Loucy (cell line): ENCODE results near the gene PHF14.

Experiments
- H2AFZ ChIP-seq: fragments of 200-600 bp; sonication (generic); 2 replicates; pipeline ENCODE4 v1.6.0; 2016; ENCODE audit warnings: antibody characterized with exemption, mild to moderate bottlenecking, low read length, moderate library complexity
- H3F3A ChIP-seq: fragments of 200-600 bp; 2 replicates; pipeline ENCODE4 v1.6.0; 2016; ENCODE audit warnings: antibody characterized with exemption, low read depth, mild to moderate bottlenecking
- H3K27me3 ChIP-seq: fragments of 200-600 bp; sonication (generic); 2 replicates; pipeline ENCODE4 v1.6.1; 2014; ENCODE audit warnings: low read length, mild to moderate bottlenecking; ENCODE audit not compliant: insufficient read depth, poor library complexity, severe bottlenecking
- H3K36me3 ChIP-seq: fragments of 200-600 bp; sonication (generic); 2 replicates; pipeline ENCODE4 v1.6.1; 2016; ENCODE audit warnings: low read length; ENCODE audit not compliant: insufficient read depth
- H3K4me1 ChIP-seq: fragments of 200-600 bp; sonication (generic); 2 replicates; pipeline ENCODE4 v1.5.1; 2014; ENCODE audit warnings: low read length, mild to moderate bottlenecking; ENCODE audit not compliant: insufficient read depth, poor library complexity, severe bottlenecking
- H3K4me2 ChIP-seq: fragments of 200-600 bp; sonication (generic); 2 replicates; pipeline ENCODE4 v1.6.0; 2014; ENCODE audit warnings: antibody characterized with exemption, low read length, low read depth, mild to moderate bottlenecking; ENCODE audit not compliant: poor library complexity, severe bottlenecking
- H3K4me3 ChIP-seq: fragments of 200-600 bp; sonication (generic); 2 replicates; pipeline ENCODE4 v1.5.1; 2014; ENCODE audit warnings: low read length, mild to moderate bottlenecking, mixed read lengths; ENCODE audit not compliant: poor library complexity, severe bottlenecking
- H3K79me2 ChIP-seq: fragments of 200-600 bp; sonication (generic); 2 replicates; pipeline ENCODE4 v1.6.1; 2014; ENCODE audit warnings: low read length; ENCODE audit not compliant: insufficient read depth
- H3K9ac ChIP-seq: fragments of 200-600 bp; sonication (generic); 2 replicates; pipeline ENCODE4 v1.6.0; 2014; ENCODE audit warnings: mild to moderate bottlenecking, low read depth, low read length, moderate library complexity; ENCODE audit not compliant: poor library complexity, severe bottlenecking
- H3K9me2 ChIP-seq: fragments of 200-600 bp; sonication (generic); replicated peaks from 2 replicates; pipeline ENCODE4 v1.6.1; 2016; ENCODE audit warnings: low read depth, low read length, mixed read lengths
- H3K9me3 ChIP-seq: fragments of 200-600 bp; sonication (generic); 2 replicates; pipeline ENCODE4 v1.6.1; 2014; ENCODE audit warnings: mild to moderate bottlenecking, antibody characterized with exemption, low read length, low read depth; ENCODE audit not compliant: insufficient read depth
- H4K20me1 ChIP-seq: fragments of 200-600 bp; sonication (generic); 2 replicates; pipeline ENCODE4 v1.6.0; 2014; ENCODE audit warnings: antibody characterized with exemption, low read length, mild to moderate bottlenecking; ENCODE audit not compliant: insufficient read depth, poor library complexity, severe bottlenecking
- CTCF ChIP-seq: fragments of 200-600 bp; sonication (generic); conservative IDR thresholded peaks from 2 replicates; pipeline ENCODE4 v1.5.1; 2014; ENCODE audit warnings: mild to moderate bottlenecking, antibody characterized with exemption, low read length
- EZH2phosphoT487 ChIP-seq: fragments of 200-600 bp; IDR thresholded peaks from 2 replicates; pipeline ENCODE4 v1.6.1; 2018; ENCODE audit warnings: antibody characterized with exemption, mild to moderate bottlenecking, moderate library complexity, borderline replicate concordance

Gene PHF14

GRCh38 chr7:11069591-11069990 is 95.9 kb downstream of the PHF14 start:
- Histone ChIP-seq H3K36me3 (peaks cover 42% of the 10 kb centered on the region; the same call in 1 of the 2 replicates), H3K4me2 (no peak overlapping the region), H3K27me3 (no peaks in the 10 kb centered on the region), H3F3A (no peaks in the 10 kb centered on the region), H3K79me2 (no peaks in the 10 kb centered on the region), H3K4me3 (no peak overlapping the region), H4K20me1 (no peaks in the 10 kb centered on the region), H3K9ac (no peak overlapping the region), H3K4me1 (peaks cover 4% of the 10 kb centered on the region), H3K9me3 (no peaks in the 10 kb centered on the region), H3K9me2 (no peaks in the 10 kb centered on the region), H2AFZ (no peak overlapping the region)
- no peak for TF ChIP-seq CTCF
- no peak for TF ChIP-seq EZH2phosphoT487

GRCh38 chr7:11077816-11078215 is 104.1 kb downstream of the PHF14 start:
- Histone ChIP-seq H3K4me3 (no peak overlapping the region), H3F3A (no peaks in the 10 kb centered on the region), H3K9me3 (no peaks in the 10 kb centered on the region), H3K4me2 (no peak overlapping the region), H2AFZ (no peak overlapping the region), H3K36me3 (peaks cover 4% of the 10 kb centered on the region; the same call in 1 of the 2 replicates), H3K79me2 (no peaks in the 10 kb centered on the region), H3K9ac (no peak overlapping the region), H3K27me3 (no peaks in the 10 kb centered on the region), H3K9me2 (no peaks in the 10 kb centered on the region), H4K20me1 (peaks cover 11% of the 10 kb centered on the region), H3K4me1 (peaks cover 5% of the 10 kb centered on the region)
- TF ChIP-seq EZH2phosphoT487 (no peak), CTCF (no peak)

GRCh38 chr7:11078247-11078834 is 104.7 kb downstream of the PHF14 start:
- no peaks in the 10 kb centered on the region for H3F3A ChIP-seq
- H2AFZ ChIP-seq, result no peak overlapping the region
- H3K4me2 ChIP-seq, result no peak overlapping the region
- no peak overlapping the region for H3K9ac ChIP-seq
- no peaks in the 10 kb centered on the region for H3K79me2 ChIP-seq
- H3K27me3 ChIP-seq, result no peaks in the 10 kb centered on the region
- H3K9me3 ChIP-seq, result no peaks in the 10 kb centered on the region
- H3K36me3 ChIP-seq, result peaks cover 2% of the 10 kb centered on the region; the same call in 1 of the 2 replicates
- peaks cover 5% of the 10 kb centered on the region for H3K4me1 ChIP-seq
- no peak for TF ChIP-seq CTCF
- no peak for TF ChIP-seq EZH2phosphoT487
- no peaks in the 10 kb centered on the region for H3K9me2 ChIP-seq
- peaks cover 11% of the 10 kb centered on the region for H4K20me1 ChIP-seq
- H3K4me3 ChIP-seq, result no peak overlapping the region
